HG03108 (cell line): ENCODE results near the gene RELB.

Experiments
- ATAC-seq: cut with Tn5 transposase; IDR thresholded peaks from one replicate; pipeline ENCODE4 v1.9.1; 2021; ENCODE audit warnings: moderate library complexity; ENCODE audit not compliant: unreplicated experiment

RELB gene

GRCh38 chr19:45016388-45017314, 15.4 kb downstream of the RELB start:
- peak; percentile 76 for ATAC-seq

GRCh38 chr19:45019187-45019586, 17.9 kb downstream of the RELB start:
- no peak for ATAC-seq

GRCh38 chr19:45020071-45020470, 18.8 kb downstream of the RELB start:
- ATAC-seq, result no peak

- ATAC-seq, result no peak
Measured at GRCh38 chr19:45021971-45022370, 20.7 kb downstream of the RELB start.

- ATAC-seq, result no peak
Measured at GRCh38 chr19:45023048-45023447, 21.8 kb downstream of the RELB start.

- ATAC-seq, result no peak
Measured at GRCh38 chr19:45025264-45025663, 24.0 kb downstream of the RELB start.

GRCh38 chr19:45027371-45027770, 26.1 kb downstream of the RELB start:
- ATAC-seq, result no peak

GRCh38 chr19:45030825-45031224, 29.6 kb downstream of the RELB start:
- ATAC-seq, result no peak

- ATAC-seq, result no peak
Measured at GRCh38 chr19:45032421-45032820, 31.2 kb downstream of the RELB start.

GRCh38 chr19:45035755-45036154, 34.5 kb downstream of the RELB start:
- ATAC-seq, result no peak

- ATAC-seq, result no peak
Measured at GRCh38 chr19:45037393-45038169, 36.3 kb downstream of the RELB start.

- ATAC-seq, result peak; percentile 67
Measured at GRCh38 chr19:45038931-45039893, 37.9 kb downstream of the RELB start, which contains the start of gene CLASRP. TSS of gene CLASRP (plus strand) at chr19:45039045. CDS start at chr19:45040213, 1,168 bp downstream.

- no peak for ATAC-seq
Measured at GRCh38 chr19:45040059-45040771, 39.0 kb downstream of the RELB start.

- no peak for ATAC-seq
Measured at GRCh38 chr19:45041125-45041524, 39.9 kb downstream of the RELB start.

GRCh38 chr19:45045671-45046353, 44.5 kb downstream of the RELB start:
- ATAC-seq, result no peak

GRCh38 chr19:45046355-45046754, 45.1 kb downstream of the RELB start:
- no peak for ATAC-seq

GRCh38 chr19:45047188-45047797, 46.0 kb downstream of the RELB start:
- peak; percentile 48 for ATAC-seq

- no peak for ATAC-seq
Measured at GRCh38 chr19:45049073-45049736, 47.9 kb downstream of the RELB start.
